Hippocampal formation (tissue), 2 donors: ENCODE measurements around the gene OGFR.

Source experiments
- DNase-seq, 2 donors: peaks; one replicate each; lab custom pipeline; 2025; lab: John Stamatoyannopoulos, UW

OGFR gene

GRCh38 chr20:62825333-62825985, 20.8 kb downstream of the OGFR start:
- DNase-seq: no peak

- DNase-seq: no peak
These were observed 21.5 kb downstream of the OGFR start for GRCh38 chr20:62825986-62826645.

GRCh38 chr20:62826646-62827310, 22.1 kb downstream of the OGFR start:
- no peak for DNase-seq

GRCh38 chr20:62827311-62828038, 22.8 kb downstream of the OGFR start:
- no peak for DNase-seq

- no peak for DNase-seq
These were observed 23.4 kb downstream of the OGFR start for GRCh38 chr20:62828051-62828450.

- DNase-seq: no peak
These were observed 24.0 kb downstream of the OGFR start for GRCh38 chr20:62828511-62829230.

- no peak for DNase-seq
These were observed 24.9 kb downstream of the OGFR start for GRCh38 chr20:62829231-62830230.

GRCh38 chr20:62830251-62830650, 25.6 kb downstream of the OGFR start:
- no peak for DNase-seq

- DNase-seq: no peak
These were observed 26.2 kb downstream of the OGFR start for GRCh38 chr20:62830821-62831220.

- DNase-seq: no peak
These were observed 26.7 kb downstream of the OGFR start for GRCh38 chr20:62831361-62831788.

GRCh38 chr20:62831854-62832211, 27.2 kb downstream of the OGFR start:
- DNase-seq: no peak

GRCh38 chr20:62832212-62832922, 27.7 kb downstream of the OGFR start:
- DNase-seq: no peak

- DNase-seq: no peak
These were observed 28.3 kb downstream of the OGFR start for GRCh38 chr20:62832951-62833391.

- no peak for DNase-seq
These were observed 30.5 kb downstream of the OGFR start for GRCh38 chr20:62834967-62835730.

- no peak for DNase-seq
These were observed 31.6 kb downstream of the OGFR start for GRCh38 chr20:62835931-62836861.

- no peak for DNase-seq
These were observed 32.4 kb downstream of the OGFR start for GRCh38 chr20:62836967-62837490.

GRCh38 chr20:62837790-62838127, 33.1 kb downstream of the OGFR start:
- no peak for DNase-seq
